Lower leg skin (tissue), 3 donors: ENCODE data around the gene DHRS1.

Experiments
- CTCF ChIP-seq, 3 donors: fragments of 450-650 bp; IDR thresholded peaks; one replicate each; pipeline ENCODE4 v1.5.1; 2016; ENCODE audit warnings: antibody characterized with exemption in 3 of 3, mild to moderate bottlenecking in 3 of 3, moderate library complexity in 2 of 3
- POLR2A ChIP-seq, 2 donors: fragments of 450-650 bp; IDR thresholded peaks; one replicate each; pipeline ENCODE4 v1.6.1; 2016 to 2017; ENCODE audit warnings: antibody characterized with exemption in 2 of 2, mild to moderate bottlenecking in 1 of 2, moderate library complexity in 1 of 2

GRCh38 chr14:24269368-24269767 lies 30.2 kb downstream of the DHRS1 start:
- TF ChIP-seq CTCF (IDR thresholded peaks at IDR 0.05): no peak
- TF ChIP-seq POLR2A (IDR thresholded peaks at IDR 0.05): no peak
